Body of pancreas (tissue), 4 donors: ENCODE data around the gene NPAS2.

Experiments used
- POLR2A ChIP-seq, 3 donors: fragments of 450-650 bp; IDR thresholded peaks; one replicate each; pipeline ENCODE4 v1.6.1; 2016; ENCODE audit warnings: antibody characterized with exemption in 3 of 3, mild to moderate bottlenecking in 2 of 3
- TF ChIP-seq, protein P1 (sequence below), 7 experiments: fragments of 450-650 bp in 4 of 7; fragments of 200-600 bp in 3 of 7; sonication (generic) in 3 of 7; IDR thresholded peaks; one replicate each; pipeline ENCODE4 v1.5.1; 2016 to 2019; ENCODE audit warnings: antibody characterized with exemption in 7 of 7

GRCh38 chr2:100986157-100986556 is 166.2 kb downstream of the NPAS2 start:
- no peak for TF ChIP-seq POLR2A (IDR thresholded peaks at IDR 0.05)
- TF ChIP-seq, protein P1, sequence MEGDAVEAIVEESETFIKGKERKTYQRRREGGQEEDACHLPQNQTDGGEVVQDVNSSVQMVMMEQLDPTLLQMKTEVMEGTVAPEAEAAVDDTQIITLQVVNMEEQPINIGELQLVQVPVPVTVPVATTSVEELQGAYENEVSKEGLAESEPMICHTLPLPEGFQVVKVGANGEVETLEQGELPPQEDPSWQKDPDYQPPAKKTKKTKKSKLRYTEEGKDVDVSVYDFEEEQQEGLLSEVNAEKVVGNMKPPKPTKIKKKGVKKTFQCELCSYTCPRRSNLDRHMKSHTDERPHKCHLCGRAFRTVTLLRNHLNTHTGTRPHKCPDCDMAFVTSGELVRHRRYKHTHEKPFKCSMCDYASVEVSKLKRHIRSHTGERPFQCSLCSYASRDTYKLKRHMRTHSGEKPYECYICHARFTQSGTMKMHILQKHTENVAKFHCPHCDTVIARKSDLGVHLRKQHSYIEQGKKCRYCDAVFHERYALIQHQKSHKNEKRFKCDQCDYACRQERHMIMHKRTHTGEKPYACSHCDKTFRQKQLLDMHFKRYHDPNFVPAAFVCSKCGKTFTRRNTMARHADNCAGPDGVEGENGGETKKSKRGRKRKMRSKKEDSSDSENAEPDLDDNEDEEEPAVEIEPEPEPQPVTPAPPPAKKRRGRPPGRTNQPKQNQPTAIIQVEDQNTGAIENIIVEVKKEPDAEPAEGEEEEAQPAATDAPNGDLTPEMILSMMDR (IDR thresholded peaks at IDR 0.05), result no peak
